ENCODE data around the gene SOX6.

The SOX6 gene

GRCh38 chr11:15955595-15955994 lies 400.8 kb downstream of the SOX6 start:
- Histone ChIP-seq H3K4me3 (replicated peaks; ENCODE audit: low read depth, low read length) (no peak overlapping the region), H3K36me3 (ENCODE audit: control insufficient read depth, insufficient read depth, low read length) (no peaks in the 10 kb centered on the region), H3K27me3 (replicated peaks; ENCODE audit: control insufficient read depth, insufficient read depth, low read length) (no peaks in the 10 kb centered on the region)
- no peak for DNase-seq (ENCODE audit: extremely low read depth, insufficient read length)
- TF ChIP-seq CTCF (IDR thresholded peaks at IDR 0.05; ENCODE audit: insufficient read depth, low read length, poor library complexity, severe bottlenecking), result no peak

- no peak for TF ChIP-seq CTCF (IDR thresholded peaks at IDR 0.05; ENCODE audit: insufficient read depth, low read length, poor library complexity, severe bottlenecking)
- Histone ChIP-seq H3K4me3 (replicated peaks; ENCODE audit: low read depth, low read length) (no peak overlapping the region), H3K36me3 (ENCODE audit: control insufficient read depth, insufficient read depth, low read length) (no peaks in the 10 kb centered on the region), H3K27me3 (replicated peaks; ENCODE audit: control insufficient read depth, insufficient read depth, low read length) (no peaks in the 10 kb centered on the region)
- DNase-seq (ENCODE audit: extremely low read depth, insufficient read length), result no peak
Measured at GRCh38 chr11:15947681-15948648, 408.4 kb downstream of the SOX6 start.

GRCh38 chr11:15945726-15946125 lies 410.6 kb downstream of the SOX6 start:
- no peak for TF ChIP-seq CTCF (IDR thresholded peaks at IDR 0.05; ENCODE audit: insufficient read depth, low read length, poor library complexity, severe bottlenecking)
- no peak for DNase-seq (ENCODE audit: extremely low read depth, insufficient read length)
- H3K27me3 ChIP-seq (replicated peaks; ENCODE audit: control insufficient read depth, insufficient read depth, low read length), result no peaks in the 10 kb centered on the region
- no peak overlapping the region for H3K4me3 ChIP-seq (replicated peaks; ENCODE audit: low read depth, low read length)
- no peaks in the 10 kb centered on the region for H3K36me3 ChIP-seq (ENCODE audit: control insufficient read depth, insufficient read depth, low read length)

- DNase-seq (ENCODE audit: extremely low read depth, insufficient read length), result no peak
- H3K27me3 ChIP-seq (replicated peaks; ENCODE audit: control insufficient read depth, insufficient read depth, low read length), result no peaks in the 10 kb centered on the region
- TF ChIP-seq CTCF (IDR thresholded peaks at IDR 0.05; ENCODE audit: insufficient read depth, low read length, poor library complexity, severe bottlenecking), result no peak
- no peak overlapping the region for H3K4me3 ChIP-seq (replicated peaks; ENCODE audit: low read depth, low read length)
- H3K36me3 ChIP-seq (ENCODE audit: control insufficient read depth, insufficient read depth, low read length), result no peaks in the 10 kb centered on the region
Measured at GRCh38 chr11:15944460-15944859, 411.9 kb downstream of the SOX6 start.

- Histone ChIP-seq H3K27me3 (replicated peaks; ENCODE audit: control insufficient read depth, insufficient read depth, low read length) (no peaks in the 10 kb centered on the region), H3K36me3 (ENCODE audit: control insufficient read depth, insufficient read depth, low read length) (no peaks in the 10 kb centered on the region), H3K4me3 (replicated peaks; ENCODE audit: low read depth, low read length) (no peak overlapping the region)
- TF ChIP-seq CTCF (IDR thresholded peaks at IDR 0.05; ENCODE audit: insufficient read depth, low read length, poor library complexity, severe bottlenecking), result no peak
- DNase-seq (ENCODE audit: extremely low read depth, insufficient read length), result no peak
Measured at GRCh38 chr11:15943418-15944197, 412.7 kb downstream of the SOX6 start.

All from GM06990 (cell line).